ENCODE data around the gene ANKHD1. TPM values are rescaled to one million over a fixed set of nuclear protein-coding genes. Genes with fewer than 3 reads are reported as not detected.

The ANKHD1 gene
- total and polyA plus RNA-seq, 2 of the 8 experiments (the other 6 are each of a cell fraction or from before 2014, with no cell fraction given) = 69.9 to 108 TPM

- TF ChIP-seq CHD1 (IDR thresholded peaks at IDR 0.05; ENCODE audit: low read depth, low read length) (no peak), CTCF (IDR thresholded peaks at IDR 0.05; ENCODE audit: control extremely low read depth in 1 of 3, insufficient read depth in 1 of 3, low read depth in 1 of 3, low read length in 3 of 3) (no peak), EZH2 (IDR thresholded peaks at IDR 0.05; ENCODE audit: low read depth, low read length, severe bottlenecking) (no peak), SIX5 (IDR thresholded peaks at IDR 0.05; ENCODE audit: low read depth, low read length) (no peak), SIRT6 (IDR thresholded peaks at IDR 0.05; ENCODE audit: low read length) (no peak), CTBP2 (IDR thresholded peaks at IDR 0.05; ENCODE audit: borderline replicate concordance, insufficient read depth, insufficient read length, low read length) (no peak), HDAC6 (IDR thresholded peaks at IDR 0.05; ENCODE audit: low read depth, low read length) (no peak), ZNF274 (IDR thresholded peaks at IDR 0.05; ENCODE audit: borderline replicate concordance, extremely low read depth, low read length) (no peak), CREB1 (IDR thresholded peaks at IDR 0.05) (peak; percentile 97), EGR1 (IDR thresholded peaks at IDR 0.05; ENCODE audit: borderline replicate concordance, low read depth, low read length) (no peak), BACH1 (IDR thresholded peaks at IDR 0.05; ENCODE audit: low read length) (0 out of 2 replicates have a peak, but pooled peaks have one; percentile 13), CBX5 (IDR thresholded peaks at IDR 0.05; ENCODE audit: low read depth, low read length) (no peak), RFX5 (IDR thresholded peaks at IDR 0.05; ENCODE audit: borderline replicate concordance, low read depth, low read length) (no peak), FOSL1 (IDR thresholded peaks at IDR 0.05; ENCODE audit: insufficient read depth, low read depth, low read length) (no peak), ATF2 (IDR thresholded peaks at IDR 0.05; ENCODE audit: low read length) (peak; percentile 35; the same call in 1 of the 2 replicates), SUZ12 (IDR thresholded peaks at IDR 0.05; ENCODE audit: low read length) (no peak), YY1 (IDR thresholded peaks at IDR 0.05; ENCODE audit: low read depth, low read length) (peak; percentile 19; the same call in 1 of the 2 replicates), POLR2A (IDR thresholded peaks at IDR 0.05; ENCODE audit: control extremely low read depth in 1 of 2, low read depth in 2 of 2, low read length in 2 of 2) (peak; percentile 29 to 90)
- TF ChIP-seq, protein P1, sequence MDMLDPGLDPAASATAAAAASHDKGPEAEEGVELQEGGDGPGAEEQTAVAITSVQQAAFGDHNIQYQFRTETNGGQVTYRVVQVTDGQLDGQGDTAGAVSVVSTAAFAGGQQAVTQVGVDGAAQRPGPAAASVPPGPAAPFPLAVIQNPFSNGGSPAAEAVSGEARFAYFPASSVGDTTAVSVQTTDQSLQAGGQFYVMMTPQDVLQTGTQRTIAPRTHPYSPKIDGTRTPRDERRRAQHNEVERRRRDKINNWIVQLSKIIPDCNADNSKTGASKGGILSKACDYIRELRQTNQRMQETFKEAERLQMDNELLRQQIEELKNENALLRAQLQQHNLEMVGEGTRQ (IDR thresholded peaks at IDR 0.05; ENCODE audit: low read length) = peak; percentile 75
Measured at GRCh38 chr5:140401362-140402257, at the start of gene ANKHD1 (continued).

All from H1 (cell line).